Brain microvascular endothelial cell (primary cell): ENCODE data around the gene SLC15A2.
"Not testable (repeated sequence)": the region's sequence is repeated elsewhere in the genome, so short reads cannot be mapped to it uniquely, and the experiment has no call there.

Experiments used
- DNase-seq: peaks from one replicate; pipeline ENCODE4 v3.0.0-alpha.2; 2020
- H3K27ac ChIP-seq: fragments of 250-450 bp; sonication (Bioruptor Pico); 2 replicates; pipeline ENCODE4 v1.5.1; 2020; ENCODE audit warnings: mild to moderate bottlenecking, moderate library complexity
- H3K27me3 ChIP-seq: fragments of 250-450 bp; sonication (Bioruptor Pico); replicated peaks from 2 replicates; pipeline ENCODE4 v1.5.1; 2020; ENCODE audit warnings: mild to moderate bottlenecking
- H3K36me3 ChIP-seq: fragments of 250-450 bp; sonication (Bioruptor Pico); replicated peaks from 2 replicates; pipeline ENCODE4 v1.5.1; 2020; ENCODE audit warnings: mild to moderate bottlenecking
- H3K4me3 ChIP-seq: 2 replicates; pipeline ENCODE4 v1.5.1; 2011; ENCODE audit warnings: low read depth, mild to moderate bottlenecking, control low read depth, low read length, moderate library complexity
- CTCF ChIP-seq: IDR thresholded peaks from 2 replicates; pipeline ENCODE4 v1.5.1; 2011; ENCODE audit warnings: low read depth, mild to moderate bottlenecking, moderate library complexity, low read length, control low read depth, inconsistent platforms; ENCODE audit errors: missing control alignments
- in situ Hi-C: cut with HindIII; loops from 2 replicates; pipeline ENCODE4 v1.10.0; 2017; ENCODE audit warnings: low sequenced_read_pairs, low pct_ligation_motif_present

SLC15A2 gene

GRCh38 chr3:121914081-121914998, 20.1 kb downstream of the SLC15A2 start:
- TF ChIP-seq CTCF, result no peak
- no peaks in the 10 kb centered on the region for H3K36me3 ChIP-seq
- no peak overlapping the region for H3K27ac ChIP-seq
- no peak overlapping the region for H3K4me3 ChIP-seq
- DNase-seq, result peak; percentile 10
- H3K27me3 ChIP-seq, result no peaks in the 10 kb centered on the region
- in situ Hi-C loops, result no loop called here

- Histone ChIP-seq H3K36me3 (no peaks in the 10 kb centered on the region), H3K27me3 (no peaks in the 10 kb centered on the region), H3K4me3 (no peak overlapping the region), H3K27ac (no peak overlapping the region)
- in situ Hi-C loops, result no loop called here
- TF ChIP-seq CTCF, result no peak
- DNase-seq, result no peak
Observed at GRCh38 chr3:121916189-121916588, 22.0 kb downstream of the SLC15A2 start.

DNA sequence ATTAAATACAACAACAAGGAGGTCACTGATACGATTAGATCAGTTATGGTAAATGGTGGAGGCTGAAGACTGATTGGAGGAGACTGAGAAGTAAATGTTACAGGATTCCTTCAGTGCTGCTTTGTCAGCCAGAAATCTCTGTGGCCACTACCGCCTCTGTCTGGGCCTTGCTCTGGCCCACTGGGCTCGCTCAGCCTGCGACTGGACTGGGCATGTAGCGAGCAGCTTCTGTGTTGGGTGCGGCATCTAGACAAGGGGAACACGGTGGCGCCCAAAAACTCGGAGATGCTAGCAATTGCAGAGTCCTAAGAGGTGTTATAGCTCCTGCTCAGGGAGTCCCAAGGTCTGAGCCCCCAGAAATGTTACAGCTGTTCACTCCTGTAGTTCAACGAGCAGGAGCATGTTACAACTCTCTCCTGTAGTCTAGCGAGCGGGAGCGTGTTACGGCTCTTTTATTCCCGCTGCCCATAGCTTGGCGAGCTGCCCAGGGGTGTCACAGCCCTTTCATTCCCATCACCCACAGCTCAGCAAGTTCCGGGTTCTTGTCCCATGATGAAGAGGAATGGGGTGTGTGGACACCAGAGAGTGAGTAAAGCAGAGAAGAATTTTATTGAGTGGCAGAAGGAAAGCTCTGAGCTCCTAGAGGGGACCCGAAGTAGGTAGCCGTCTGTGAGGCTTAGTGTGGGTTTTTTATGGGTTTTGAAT, 24.7 kb downstream of the SLC15A2 start:
- Histone ChIP-seq H3K27me3 (no peaks in the 10 kb centered on the region), H3K4me3 (no peak overlapping the region), H3K36me3 (no peaks in the 10 kb centered on the region), H3K27ac (no peak overlapping the region)
- no peak for DNase-seq
- TF ChIP-seq CTCF, result no peak
- in situ Hi-C loops, result no loop called here

GRCh38 chr3:121924734-121925133, 30.5 kb downstream of the SLC15A2 start:
- no peak overlapping the region for H3K4me3 ChIP-seq
- in situ Hi-C loops, result no loop called here
- no peaks in the 10 kb centered on the region for H3K36me3 ChIP-seq
- H3K27me3 ChIP-seq, result no peaks in the 10 kb centered on the region
- no peak for DNase-seq
- TF ChIP-seq CTCF, result no peak
- no peak overlapping the region for H3K27ac ChIP-seq

DNA sequence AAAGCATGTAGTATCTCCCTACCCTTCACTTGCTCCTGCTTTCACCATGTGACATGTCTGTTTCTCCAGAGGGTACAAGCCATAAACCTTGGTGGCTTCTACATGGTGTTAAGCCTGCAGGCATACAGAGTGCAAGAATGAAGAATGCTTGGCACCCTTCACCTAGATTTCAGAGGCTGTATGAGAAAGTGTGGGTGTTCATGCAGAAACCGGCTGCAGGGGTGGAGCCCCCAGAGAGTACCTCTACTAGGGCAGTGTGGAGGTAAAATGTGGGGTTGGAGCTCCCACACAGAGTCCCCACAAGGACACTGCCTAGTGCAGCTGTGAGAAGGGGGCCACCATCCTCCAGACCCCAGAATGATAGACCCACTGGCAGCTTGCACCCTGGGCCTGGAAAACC, 32.2 kb downstream of the SLC15A2 start:
- no peak for TF ChIP-seq CTCF
- Histone ChIP-seq H3K36me3 (no peaks in the 10 kb centered on the region), H3K4me3 (no peak overlapping the region), H3K27ac (no peak overlapping the region), H3K27me3 (no peaks in the 10 kb centered on the region)
- no peak for DNase-seq
- in situ Hi-C loops, result no loop called here

- in situ Hi-C loops, H3K27me3 ChIP-seq, H3K4me3 ChIP-seq, DNase-seq, H3K36me3 ChIP-seq, H3K27ac ChIP-seq: not testable (repeated sequence)
Observed at GRCh38 chr3:121938141-121938855, 44.1 kb downstream of the SLC15A2 start.
